Pancreas (tissue), 10 donors: Measurements from ENCODE around the gene SEC22A. TPM values are rescaled to one million over a fixed set of nuclear protein-coding genes. Genes with fewer than 3 reads are reported as not detected.
A peak's percentile ranks its signal among the peaks of the same experiment; 100 is the strongest.

Experiments used
- ATAC-seq, 4 donors: fragments of 200-7000 bp; cut with Tn5 transposase; one replicate each; pipeline versions ENCODE4 v1.8.0 to v1.9.1; 2020; ENCODE audit warnings: mild to moderate bottlenecking in 4 of 4, moderate library complexity in 4 of 4
- DNase-seq, 6 donors: peaks; one replicate each; pipeline ENCODE4 v3.0.0-alpha.2; 2020
- FAIRE-seq: peaks from 2 replicates; lab custom pipeline; 2012; peaks lifted over from hg19 to GRCh38; lab: Jason Lieb, UNC
- H3K27ac ChIP-seq, 4 donors: fragments of 200-600 bp; sonication (generic); 1 replicate in 3 of 4; 2 replicates in 1 of 4; pipeline versions ENCODE4 v1.5.0 to v1.8.0; 2020
- H3K27me3 ChIP-seq, 4 donors: fragments of 200-600 bp; one replicate each; pipeline ENCODE4 v1.8.0; 2021
- H3K36me3 ChIP-seq, 3 donors: fragments of 200-600 bp; sonication (generic) in 1 of 3; one replicate each; pipeline versions ENCODE4 v1.5.0 to v1.8.0; 2020 to 2021
- H3K4me1 ChIP-seq, 3 donors: fragments of 200-600 bp; one replicate each; pipeline ENCODE4 v1.8.0; 2021
- H3K4me3 ChIP-seq, 4 donors: fragments of 200-600 bp; sonication (generic) in 2 of 4; one replicate each; pipeline versions ENCODE4 v1.5.0 to v1.8.0; 2020 to 2021
- H3K9me3 ChIP-seq, 4 donors: fragments of 200-600 bp; one replicate each; pipeline ENCODE4 v1.8.0; 2021
- WGBS, 2 donors: extraction: QIAGEN DNeasy Blood & Tissue Kit; methylation state at CpG; one replicate each; pipeline ENCODE4 v1.1.7; 2013; 5-methylcytosine and 5-hydroxymethylcytosine counted together
- intact Hi-C, 3 donors: fragments of 100-400 bp; cut with DNase I; formaldehyde crosslinking; loops; one replicate each; pipeline versions ENCODE4 v1.11.1 to v1.14.2; 2022
- polyA plus RNA-seq, 2 donors: library from polyadenylated mRNA; stranded (reverse); fragments of 200-250 nt; gene quantifications; one replicate each; pipeline ENCODE4 v1.2.3, GENCODE V29; 2013
- total RNA-seq, 6 donors: library from RNA; stranded (reverse); fragmentation: NEBNext Ultra II Directional in 4 of 6; extraction: Animal tissue kit (Norgen Biotek cat#: 25700) in 4 of 6; gene quantifications; one replicate each; pipeline versions ENCODE4 v1.2.1 to v1.2.4, GENCODE V29; 2021 to 2023
- TF ChIP-seq, protein P1 (sequence below), 4 donors: fragments of 200-600 bp; sonication (generic) in 3 of 4; IDR thresholded peaks; one replicate each; pipeline versions ENCODE4 v1.5.0 to v1.8.0; 2021; ENCODE audit warnings: antibody characterized with exemption in 4 of 4
- donor health status: healthy with polysubstance abuse.
- donor health status: DM: no; HTN: no; CAD: no; lungs with moderate emphysema.
- donor health status: DM: no; HTN: no; CAD: no.
- donor health status: control.
- donor health status: control.
- donor health status: Bipolar disorder and iron deficiency.
- donor health status: DM: yes; HTN: yes; CAD: no.
- donor health status: DM: no; HTN: no; CAD: no.
- donor health status: DM: no; HTN: no; CAD: no.
- donor health status: DM: yes; HTN: yes; CAD: no.

The SEC22A gene
- total and polyA plus RNA-seq, 8 donors: 3.3 to 12.5 (median 7.2) TPM

DNA sequence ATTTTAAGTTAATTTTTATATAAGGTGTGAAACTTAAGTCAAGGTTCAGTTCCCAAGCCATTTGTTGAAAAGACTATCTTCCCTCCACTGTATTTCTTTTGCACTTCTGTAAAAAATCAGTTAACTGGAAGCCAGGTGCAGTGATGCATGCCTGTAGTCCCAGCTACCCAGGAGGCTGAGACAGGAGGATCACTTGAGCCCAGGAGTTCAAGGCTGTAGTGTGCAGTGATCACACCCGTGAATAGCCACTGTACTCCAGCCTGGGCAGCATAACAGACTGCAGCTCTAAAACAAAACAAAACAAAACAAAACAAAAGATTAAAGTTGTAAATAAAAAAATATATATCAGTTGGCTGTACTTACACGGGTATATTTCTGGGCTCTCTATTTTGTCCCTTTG lies 33.1 kb upstream of the SEC22A start:
- intact Hi-C loops: no loop called here
- Histone ChIP-seq H3K27me3 (no peaks in the 10 kb centered on the region), H3K36me3 (peaks cover 0 to 8% (median 0%) of the 10 kb centered on the region in 3 donors), H3K9me3 (no peaks in the 10 kb centered on the region), H3K4me1 (peaks cover 0 to 4% (median 0%) of the 10 kb centered on the region in 3 donors), H3K27ac (peak overlapping the region in 2 of 4 donors; percentile 73 to 77), H3K4me3 (no peak overlapping the region)
- FAIRE-seq (no peak), ATAC-seq (no peak), DNase-seq (no peak)
- TF ChIP-seq, protein P1, sequence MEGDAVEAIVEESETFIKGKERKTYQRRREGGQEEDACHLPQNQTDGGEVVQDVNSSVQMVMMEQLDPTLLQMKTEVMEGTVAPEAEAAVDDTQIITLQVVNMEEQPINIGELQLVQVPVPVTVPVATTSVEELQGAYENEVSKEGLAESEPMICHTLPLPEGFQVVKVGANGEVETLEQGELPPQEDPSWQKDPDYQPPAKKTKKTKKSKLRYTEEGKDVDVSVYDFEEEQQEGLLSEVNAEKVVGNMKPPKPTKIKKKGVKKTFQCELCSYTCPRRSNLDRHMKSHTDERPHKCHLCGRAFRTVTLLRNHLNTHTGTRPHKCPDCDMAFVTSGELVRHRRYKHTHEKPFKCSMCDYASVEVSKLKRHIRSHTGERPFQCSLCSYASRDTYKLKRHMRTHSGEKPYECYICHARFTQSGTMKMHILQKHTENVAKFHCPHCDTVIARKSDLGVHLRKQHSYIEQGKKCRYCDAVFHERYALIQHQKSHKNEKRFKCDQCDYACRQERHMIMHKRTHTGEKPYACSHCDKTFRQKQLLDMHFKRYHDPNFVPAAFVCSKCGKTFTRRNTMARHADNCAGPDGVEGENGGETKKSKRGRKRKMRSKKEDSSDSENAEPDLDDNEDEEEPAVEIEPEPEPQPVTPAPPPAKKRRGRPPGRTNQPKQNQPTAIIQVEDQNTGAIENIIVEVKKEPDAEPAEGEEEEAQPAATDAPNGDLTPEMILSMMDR (IDR thresholded peaks at IDR 0.05): no peak
- 77 to 87% methylated on average over 2 of the region's 2 CpGs for WGBS, 2 donors

DNA sequence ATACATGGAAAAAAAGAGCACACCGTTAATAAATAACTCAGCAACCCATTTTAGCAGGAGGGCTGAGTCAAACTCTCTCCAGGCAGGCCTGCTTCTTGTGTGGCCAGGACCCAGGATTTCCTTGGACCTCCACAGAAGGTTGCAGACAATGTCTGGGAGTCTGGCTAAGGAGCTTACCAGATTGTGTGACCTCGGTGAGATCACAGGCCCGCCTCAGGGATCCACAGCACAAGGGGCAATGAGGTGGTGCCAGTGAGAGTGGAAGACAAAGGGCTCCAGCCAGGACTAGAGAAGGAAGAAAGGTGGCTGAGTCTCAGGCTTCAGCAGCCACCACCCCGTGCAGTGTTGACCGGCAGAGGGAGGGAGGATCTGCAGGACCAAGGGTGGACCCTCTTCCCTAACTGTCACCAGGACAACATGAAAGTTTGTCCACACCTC lies 32.2 kb upstream of the SEC22A start:
- no peak for FAIRE-seq
- no peak for DNase-seq
- intact Hi-C loops: no loop called here
- Histone ChIP-seq H3K36me3 (peaks cover 0 to 6% (median 0%) of the 10 kb centered on the region in 3 donors), H3K9me3 (no peaks in the 10 kb centered on the region), H3K4me1 (peaks cover 0 to 4% (median 0%) of the 10 kb centered on the region in 3 donors), H3K4me3 (no peak overlapping the region), H3K27me3 (no peaks in the 10 kb centered on the region), H3K27ac (peak overlapping the region in 3 of 4 donors; percentile 22 to 77 (median 73))
- WGBS, 2 donors: 61 to 75% methylated on average over 5 of the region's 5 CpGs
- TF ChIP-seq, protein P1 (IDR thresholded peaks at IDR 0.05): no peak
- ATAC-seq: peak in 3 of 4 donors; percentile 47 to 77 (median 57)

DNA sequence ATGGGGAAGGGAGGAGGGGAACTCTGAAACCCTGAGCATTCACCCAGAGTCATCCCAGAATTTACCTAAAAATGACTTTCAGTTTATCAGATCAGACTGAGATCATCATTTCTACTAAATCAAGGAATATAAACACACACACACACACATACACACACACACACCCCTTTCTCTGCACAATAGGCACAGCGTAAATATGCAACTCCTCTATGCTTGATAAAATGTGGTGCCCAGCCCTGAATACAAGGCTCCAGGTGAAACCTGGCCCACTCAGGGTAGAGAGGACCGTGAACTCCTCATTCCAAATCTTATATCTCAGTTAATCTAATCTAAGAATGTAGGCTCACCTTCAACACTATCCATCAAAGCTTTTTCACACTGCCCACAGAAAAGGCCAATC lies 31.8 kb upstream of the SEC22A start:
- TF ChIP-seq, protein P1 (IDR thresholded peaks at IDR 0.05): no peak
- H3K27ac ChIP-seq: peak overlapping the region in 2 of 4 donors; percentile 73 to 77
- 39% methylated on average over 2 of the region's 2 CpGs for WGBS, 2 donors
- peaks cover 0 to 2% (median 0%) of the 10 kb centered on the region in 3 donors for H3K36me3 ChIP-seq
- peaks cover 0 to 4% (median 0%) of the 10 kb centered on the region in 3 donors for H3K4me1 ChIP-seq
- ATAC-seq (peak in 2 of 4 donors; percentile 42 to 44), DNase-seq (no peak), FAIRE-seq (no peak)
- H3K27me3 ChIP-seq: no peaks in the 10 kb centered on the region
- H3K4me3 ChIP-seq: no peak overlapping the region
- intact Hi-C loops: no loop called here
- H3K9me3 ChIP-seq: no peaks in the 10 kb centered on the region

DNA sequence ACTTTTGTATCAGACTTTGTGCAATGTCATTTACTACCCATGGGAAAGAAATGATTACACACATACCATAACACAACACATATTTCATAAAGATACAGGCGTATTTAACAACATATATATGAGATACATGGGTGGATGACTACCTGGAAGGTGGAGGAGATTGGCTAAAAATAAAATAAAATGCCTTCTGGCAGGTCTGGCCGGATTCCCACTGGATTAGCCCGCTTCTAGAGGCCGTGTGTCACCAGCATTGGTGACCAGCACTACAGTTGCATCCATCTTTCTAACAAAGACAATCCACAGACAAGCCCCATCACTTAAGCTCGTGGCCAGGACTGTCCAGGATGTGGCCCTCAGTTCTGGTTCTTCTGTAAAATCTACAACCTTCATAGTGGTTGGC lies 21.0 kb upstream of the SEC22A start:
- Histone ChIP-seq H3K27ac (no peak overlapping the region), H3K27me3 (no peaks in the 10 kb centered on the region), H3K4me3 (no peak overlapping the region), H3K9me3 (no peaks in the 10 kb centered on the region), H3K36me3 (peaks cover 0 to 5% (median 0%) of the 10 kb centered on the region in 3 donors), H3K4me1 (no peaks in the 10 kb centered on the region)
- TF ChIP-seq, protein P1 (IDR thresholded peaks at IDR 0.05): no peak
- WGBS, 2 donors: 95 to 97% methylated on average over 5 of the region's 5 CpGs
- intact Hi-C loops: no loop called here
- no peak for ATAC-seq
- DNase-seq: no peak
- FAIRE-seq: no peak

DNA sequence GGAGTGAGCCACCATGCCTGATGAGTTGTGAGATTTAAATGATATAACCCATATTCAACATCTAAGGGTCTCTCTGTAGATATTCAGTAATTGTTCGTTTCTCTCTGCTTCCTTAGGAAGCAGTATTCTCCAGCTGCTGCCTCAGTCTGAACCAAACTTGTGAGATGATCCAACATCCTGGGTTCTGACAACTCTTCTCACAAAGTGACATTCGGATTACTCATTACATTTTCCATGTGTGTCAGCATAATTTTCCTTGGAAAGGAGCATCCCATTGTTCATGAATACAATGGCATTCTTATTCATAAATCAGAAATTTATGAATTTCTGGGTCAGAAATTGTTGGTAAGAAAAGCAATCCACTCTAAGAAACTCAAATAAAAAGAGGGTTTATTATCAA lies 15.0 kb upstream of the SEC22A start:
- Histone ChIP-seq H3K4me1 (no peaks in the 10 kb centered on the region), H3K4me3 (no peak overlapping the region), H3K36me3 (peaks cover 0 to 5% (median 0%) of the 10 kb centered on the region in 3 donors), H3K9me3 (no peaks in the 10 kb centered on the region), H3K27ac (no peak overlapping the region), H3K27me3 (no peaks in the 10 kb centered on the region)
- TF ChIP-seq, protein P1 (IDR thresholded peaks at IDR 0.05): no peak
- no peak for FAIRE-seq
- ATAC-seq: no peak
- no peak for DNase-seq
- WGBS, 2 donors: 74 to 91% methylated on average over 2 of the region's 2 CpGs
- intact Hi-C loops: no loop called here
